HuH-7 (cell line): Measurements from ENCODE around the gene CYP2W1.

Experiments
- DNase-seq: peaks from one replicate; pipeline ENCODE4 v3.0.0; 2011; ENCODE audit warnings: low spot score

CYP2W1 gene

GRCh38 chr7:966291-967069, 16.5 kb upstream of the CYP2W1 start:
- DNase-seq = no peak

GRCh38 chr7:967361-968082, 15.5 kb upstream of the CYP2W1 start:
- DNase-seq = no peak

GRCh38 chr7:968205-969105, 14.5 kb upstream of the CYP2W1 start:
- no peak for DNase-seq

- DNase-seq = no peak
Observed at GRCh38 chr7:969403-969802, 13.6 kb upstream of the CYP2W1 start.

DNA sequence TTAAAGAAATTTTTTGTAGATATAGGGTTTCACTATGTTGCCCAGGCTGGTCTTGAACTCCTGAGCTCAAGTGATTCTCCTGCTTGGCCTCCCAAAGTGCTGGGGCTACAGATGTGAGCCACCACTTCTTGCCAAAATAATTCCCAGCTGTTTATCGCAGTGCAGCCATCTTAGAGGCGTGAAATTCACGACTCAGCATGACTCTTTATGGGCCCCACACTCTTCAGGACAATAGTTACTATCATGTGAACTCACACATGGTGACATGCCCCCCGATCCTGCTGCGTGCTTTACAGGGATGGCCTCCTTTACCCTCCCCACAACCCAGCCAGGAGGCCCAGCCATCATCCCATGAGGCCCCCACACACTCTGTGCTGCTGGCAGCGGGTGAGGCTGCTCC, 12.2 kb upstream of the CYP2W1 start:
- DNase-seq = no peak

DNA sequence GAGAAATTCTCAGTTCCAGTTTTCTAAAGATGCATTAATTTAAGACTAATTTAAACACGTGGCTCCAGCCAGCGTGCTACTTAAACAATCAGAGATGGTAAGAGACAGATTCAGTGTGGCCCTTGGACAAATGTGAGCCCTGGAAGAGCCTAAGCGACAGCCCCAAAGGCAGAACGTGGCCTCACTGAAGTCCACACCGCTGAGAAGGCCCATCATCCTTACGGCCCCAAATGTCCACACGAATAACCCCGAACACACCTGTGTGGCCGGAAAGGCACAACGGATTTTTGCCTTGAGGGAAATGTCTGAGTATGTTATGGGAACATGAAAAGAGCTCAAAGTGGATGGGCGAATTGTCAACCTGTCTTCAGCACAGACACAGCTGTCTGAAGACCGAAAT, 10.9 kb upstream of the CYP2W1 start:
- DNase-seq = no peak

DNA sequence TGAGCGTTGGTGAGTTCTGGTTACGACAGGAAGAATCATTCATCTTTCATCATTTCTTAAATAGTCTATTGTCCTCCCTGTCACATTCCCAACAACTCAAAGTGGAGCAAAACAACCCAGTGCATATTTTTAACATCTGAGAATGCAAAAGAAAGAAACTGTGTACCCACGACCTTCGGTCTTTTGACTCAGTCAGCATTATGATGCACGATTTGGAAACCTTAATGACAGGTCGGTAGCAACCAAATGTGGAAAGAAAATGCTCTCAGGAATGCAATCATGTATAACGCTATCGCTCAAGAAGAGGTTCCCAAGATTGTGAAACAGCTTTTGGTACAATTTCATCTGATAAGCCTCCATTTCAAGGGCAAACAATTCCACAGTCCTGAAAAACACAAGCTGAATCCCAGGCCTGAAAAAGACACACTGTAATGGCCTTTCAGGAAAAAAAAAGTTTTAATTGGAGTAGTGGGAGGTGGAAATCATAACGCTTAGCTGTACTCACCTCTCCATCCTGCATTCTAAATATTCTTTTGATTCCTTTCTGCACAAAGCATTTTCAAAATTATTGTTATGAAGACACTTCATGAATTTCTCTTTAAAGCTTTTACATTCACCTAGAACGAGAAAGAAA, 10.2 kb upstream of the CYP2W1 start:
- peak; percentile 70 for DNase-seq

GRCh38 chr7:973312-973711, 9.7 kb upstream of the CYP2W1 start:
- DNase-seq = no peak

GRCh38 chr7:974172-974571, 8.8 kb upstream of the CYP2W1 start:
- no peak for DNase-seq

GRCh38 chr7:974820-975681, 7.9 kb upstream of the CYP2W1 start, which contains the start of gene COX19:
Gene COX19, minus strand, starts transcription at chr7:975549. Its CDS starts 40 bp downstream, at chr7:975509.
- DNase-seq = peak; percentile 80

- no peak for DNase-seq
Observed at GRCh38 chr7:975702-976473, 7.1 kb upstream of the CYP2W1 start.

DNA sequence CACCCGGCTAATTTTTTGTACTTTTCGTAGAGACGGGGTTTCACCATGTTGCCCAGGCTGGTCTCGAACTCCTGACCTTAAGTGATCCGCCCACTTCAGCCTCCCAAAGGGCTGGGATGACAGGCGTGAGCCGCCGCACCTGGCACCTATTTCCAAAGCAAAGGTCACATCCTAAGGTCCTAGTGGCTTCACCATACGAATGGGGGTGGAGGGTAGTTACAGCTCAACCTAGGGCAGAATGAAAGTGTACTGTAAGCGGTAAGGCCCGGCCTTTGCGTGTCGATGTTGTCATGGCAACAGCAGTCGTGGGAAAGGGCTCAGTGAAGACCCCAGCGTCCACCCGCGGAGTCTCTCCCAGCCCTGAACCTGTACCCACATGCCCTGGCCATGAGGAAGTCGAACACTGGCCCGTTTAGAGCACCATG, 6.1 kb upstream of the CYP2W1 start:
- DNase-seq = no peak

GRCh38 chr7:977326-978048, 5.5 kb upstream of the CYP2W1 start:
- peak; percentile 98 for DNase-seq

- DNase-seq = no peak
Observed at GRCh38 chr7:978049-978346, 5.0 kb upstream of the CYP2W1 start.

GRCh38 chr7:978416-979091, 4.4 kb upstream of the CYP2W1 start:
- DNase-seq = no peak

GRCh38 chr7:979151-979550, 3.8 kb upstream of the CYP2W1 start:
- no peak for DNase-seq

GRCh38 chr7:979886-980571, 3.0 kb upstream of the CYP2W1 start:
- no peak for DNase-seq

DNA sequence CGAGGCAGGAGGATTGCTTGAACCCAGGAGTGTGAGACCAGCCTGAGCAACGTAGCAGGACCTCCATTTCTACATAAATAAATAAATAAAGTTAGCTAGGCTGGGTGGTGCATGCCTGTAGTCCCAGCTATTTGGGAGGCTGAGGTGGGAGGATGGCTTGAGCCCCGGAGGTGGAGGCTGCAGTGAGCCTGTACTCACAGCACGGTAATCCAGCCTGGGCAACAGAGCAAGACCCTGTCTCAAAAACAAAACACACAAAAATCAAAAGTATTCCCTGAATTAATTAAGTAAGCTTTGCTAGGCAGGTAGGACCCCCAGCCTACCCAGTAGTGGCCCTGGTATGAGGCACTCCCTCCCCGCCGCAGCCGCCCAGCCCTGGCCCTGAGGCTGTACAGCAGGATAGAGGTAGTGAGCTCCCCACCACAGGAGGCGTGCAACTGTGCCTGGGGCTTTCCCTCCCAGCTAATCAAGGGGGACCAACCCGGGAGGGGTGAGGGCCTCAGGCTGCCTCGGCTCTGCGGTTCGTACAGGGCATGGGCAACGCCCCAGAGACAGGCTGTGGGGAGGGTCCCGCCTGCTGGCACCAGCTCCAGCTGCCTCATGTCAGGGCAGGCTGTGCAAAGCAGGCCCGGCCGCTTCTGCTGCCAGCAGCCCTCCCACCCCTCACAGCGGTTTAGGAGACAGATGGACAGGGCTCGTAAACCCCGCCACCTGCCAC, 1.0 kb upstream of the CYP2W1 start:
- DNase-seq = no peak
